Vagina (tissue), 2 donors: ENCODE measurements around the gene LRRIQ4.

Experiments
- CTCF ChIP-seq, 3 experiments: fragments of 450-650 bp in 2 of 3; fragments of 200-600 bp in 1 of 3; sonication (generic) in 1 of 3; IDR thresholded peaks; one replicate each; pipeline ENCODE4 v1.5.1; 2017 to 2019; ENCODE audit warnings: antibody characterized with exemption in 3 of 3, mild to moderate bottlenecking in 2 of 3, moderate library complexity in 2 of 3
- POLR2AphosphoS5 ChIP-seq, 2 donors: sonication (generic); formaldehyde crosslinking; IDR thresholded peaks; one replicate each; pipeline ENCODE4 v1.9.0; 2017; ENCODE audit warnings: antibody characterized with exemption in 2 of 2, mild to moderate bottlenecking in 2 of 2, low read depth in 1 of 2; ENCODE audit not compliant: insufficient read depth in 1 of 2

- TF ChIP-seq CTCF (IDR thresholded peaks at IDR 0.05) = no peak
- no peak for TF ChIP-seq POLR2AphosphoS5 (IDR thresholded peaks at IDR 0.05; ENCODE audit: insufficient read depth in 1 of 2, low read depth in 1 of 2)
Observed at GRCh38 chr3:169790687-169791429, 21.8 kb upstream of the LRRIQ4 start.
